Measurements from ENCODE around the gene MCM3AP.
"Not testable (repeated sequence)": the region's sequence is repeated elsewhere in the genome, so short reads cannot be mapped to it uniquely, and the experiment has no call there.

MCM3AP gene

GRCh38 chr21:46208761-46209721, 76.4 kb downstream of the MCM3AP start:
- DNase-seq (ENCODE audit: extremely low spot score, insufficient read length, low read depth) (no peak), FAIRE-seq (no peak)

DNA sequence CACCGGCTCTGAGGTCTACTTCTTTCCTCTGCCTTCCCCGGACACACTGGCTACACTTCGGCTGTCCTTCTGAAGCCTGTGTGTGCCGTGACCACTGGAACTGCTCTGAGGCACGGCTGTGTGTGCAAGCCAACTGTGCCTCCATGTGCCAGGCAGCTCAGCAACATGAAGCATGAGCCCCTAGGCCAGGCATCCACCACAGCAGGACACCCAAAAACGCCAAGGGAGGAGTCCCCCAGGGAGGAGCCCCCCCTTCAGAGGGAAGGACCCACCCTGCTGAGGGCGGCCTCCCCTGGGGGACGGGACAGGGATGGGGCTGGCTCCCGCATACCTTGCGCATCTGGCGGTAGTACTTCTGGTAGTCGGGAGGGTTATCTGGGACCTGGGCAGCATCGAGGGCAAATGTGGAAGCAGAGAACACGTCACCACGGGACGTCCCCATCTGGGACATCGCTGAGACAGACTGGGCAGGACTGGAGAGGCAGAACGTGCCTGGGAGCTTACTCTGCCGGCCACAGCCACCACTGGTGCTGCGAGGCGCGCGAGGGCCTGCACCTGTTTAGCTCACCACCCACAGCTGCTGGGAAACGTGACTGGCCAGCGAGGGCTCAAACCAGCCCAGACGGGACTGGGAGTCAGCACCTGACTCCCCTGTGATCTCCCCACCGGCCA, 77.4 kb downstream of the MCM3AP start:
- no peak for FAIRE-seq
- no peak for DNase-seq (ENCODE audit: extremely low spot score, insufficient read length, low read depth)

- no peak for FAIRE-seq
Measured at GRCh38 chr21:46207006-46207919, 78.1 kb downstream of the MCM3AP start.

DNA sequence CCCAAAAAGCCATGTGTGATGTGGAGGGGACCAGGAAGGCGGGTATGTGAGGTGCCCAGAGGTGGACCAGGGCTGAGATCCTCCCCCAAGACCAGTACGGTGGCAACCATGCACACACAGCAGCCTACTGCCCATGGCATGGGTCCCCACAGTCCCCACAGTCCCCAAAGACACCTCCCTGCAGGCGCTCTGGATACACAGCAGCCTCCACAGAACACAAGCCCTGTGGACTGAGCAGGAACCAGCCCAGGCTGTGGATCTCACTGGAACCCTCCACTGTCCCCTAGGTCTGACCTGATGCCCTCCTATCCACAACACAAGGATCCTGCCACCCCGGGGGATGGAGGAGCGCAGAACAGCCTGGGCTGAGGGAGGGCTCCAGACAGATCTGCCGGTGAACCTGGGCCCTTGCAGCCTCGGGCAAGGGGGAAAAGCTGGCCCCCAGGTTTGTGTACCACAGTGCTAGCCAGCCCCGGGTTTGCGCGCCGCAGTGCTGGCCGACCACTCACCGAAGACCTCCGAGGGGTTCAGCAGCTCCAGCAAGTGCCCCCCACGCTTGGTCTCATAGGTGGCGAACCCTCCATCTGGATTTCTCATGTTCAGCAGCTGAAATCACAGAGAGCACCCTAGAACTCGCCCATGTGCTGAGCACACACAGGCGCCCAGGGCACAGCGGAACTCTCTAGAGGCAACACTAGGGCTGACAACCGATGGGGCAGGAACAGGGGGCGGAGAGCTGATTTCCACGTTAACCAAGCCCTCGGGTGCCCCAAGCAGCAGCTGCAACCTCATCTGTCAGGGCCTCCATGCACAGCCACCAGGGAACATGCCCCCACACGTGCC, 79.0 kb downstream of the MCM3AP start:
- FAIRE-seq (no peak), DNase-seq (ENCODE audit: extremely low spot score, insufficient read length, low read depth) (no peak)

More at GRCh38 chr21:46207006-46207919, 78.1 kb downstream of the MCM3AP start:
- DNase-seq (ENCODE audit: extremely low spot score, insufficient read length, low read depth) = no peak

GRCh38 chr21:46205766-46206162, 79.6 kb downstream of the MCM3AP start:
- no peak for FAIRE-seq
- no peak for DNase-seq (ENCODE audit: extremely low spot score, insufficient read length, low read depth)

- FAIRE-seq = no peak
- DNase-seq (ENCODE audit: extremely low spot score, insufficient read length, low read depth) = no peak
Measured at GRCh38 chr21:46205166-46205565, 80.2 kb downstream of the MCM3AP start.

GRCh38 chr21:46203203-46203600, 82.2 kb downstream of the MCM3AP start:
- FAIRE-seq = no peak

GRCh38 chr21:46202592-46203202, 82.7 kb downstream of the MCM3AP start:
- DNase-seq (ENCODE audit: extremely low spot score, insufficient read length, low read depth) (no peak), FAIRE-seq (no peak)

More at GRCh38 chr21:46203203-46203600, 82.2 kb downstream of the MCM3AP start:
- no peak for DNase-seq (ENCODE audit: extremely low spot score, insufficient read length, low read depth)

DNA sequence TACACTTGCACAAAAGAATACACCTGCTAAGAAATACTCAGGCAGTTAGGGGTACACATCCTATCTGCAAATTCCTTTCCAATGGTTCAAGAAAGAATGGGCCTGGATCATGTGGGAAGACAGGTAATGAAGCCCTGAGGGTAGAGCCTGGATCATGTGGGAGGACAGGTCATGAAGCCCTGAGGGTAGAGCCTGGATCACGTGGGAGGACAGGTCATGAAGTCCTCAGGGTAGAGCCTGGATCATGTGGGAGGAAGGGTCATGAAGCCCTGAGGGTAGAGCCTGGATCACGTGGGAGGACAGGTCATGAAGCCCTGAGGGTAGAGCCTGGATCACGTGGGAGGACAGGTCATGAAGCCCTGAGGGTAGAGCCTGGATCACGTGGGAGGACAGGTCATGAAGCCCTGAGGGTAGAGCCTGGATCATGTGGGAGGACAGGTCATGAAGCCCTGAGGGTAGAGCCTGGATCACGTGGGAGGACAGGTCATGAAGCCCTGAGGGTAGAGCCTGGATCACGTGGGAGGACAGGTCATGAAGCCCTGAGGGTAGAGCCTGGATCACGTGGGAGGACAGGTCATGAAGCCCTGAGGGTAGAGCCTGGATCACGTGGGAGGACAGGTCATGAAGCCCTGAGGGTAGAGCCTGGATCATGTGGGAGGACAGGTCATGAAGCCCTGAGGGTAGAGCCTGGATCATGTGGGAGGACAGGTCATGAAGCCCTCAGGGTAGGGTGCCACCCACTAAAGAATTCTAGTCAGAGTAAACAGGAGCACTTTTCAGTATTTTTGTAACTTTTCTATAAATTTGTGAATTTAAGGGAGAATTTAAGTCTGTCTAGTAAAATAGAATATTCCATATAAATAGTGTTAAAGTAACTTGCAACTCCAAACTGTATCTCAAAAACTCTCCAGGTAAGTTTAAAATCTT, 84.3 kb downstream of the MCM3AP start:
- DNase-seq (ENCODE audit: extremely low spot score, insufficient read length, low read depth); FAIRE-seq: not testable (repeated sequence)

- FAIRE-seq (no peak), DNase-seq (ENCODE audit: extremely low spot score, insufficient read length, low read depth) (no peak)
Measured at GRCh38 chr21:46199436-46200373, 85.7 kb downstream of the MCM3AP start.

- no peak for FAIRE-seq
- DNase-seq (ENCODE audit: extremely low spot score, insufficient read length, low read depth) = no peak
Measured at GRCh38 chr21:46196733-46197132, 88.7 kb downstream of the MCM3AP start.

DNA sequence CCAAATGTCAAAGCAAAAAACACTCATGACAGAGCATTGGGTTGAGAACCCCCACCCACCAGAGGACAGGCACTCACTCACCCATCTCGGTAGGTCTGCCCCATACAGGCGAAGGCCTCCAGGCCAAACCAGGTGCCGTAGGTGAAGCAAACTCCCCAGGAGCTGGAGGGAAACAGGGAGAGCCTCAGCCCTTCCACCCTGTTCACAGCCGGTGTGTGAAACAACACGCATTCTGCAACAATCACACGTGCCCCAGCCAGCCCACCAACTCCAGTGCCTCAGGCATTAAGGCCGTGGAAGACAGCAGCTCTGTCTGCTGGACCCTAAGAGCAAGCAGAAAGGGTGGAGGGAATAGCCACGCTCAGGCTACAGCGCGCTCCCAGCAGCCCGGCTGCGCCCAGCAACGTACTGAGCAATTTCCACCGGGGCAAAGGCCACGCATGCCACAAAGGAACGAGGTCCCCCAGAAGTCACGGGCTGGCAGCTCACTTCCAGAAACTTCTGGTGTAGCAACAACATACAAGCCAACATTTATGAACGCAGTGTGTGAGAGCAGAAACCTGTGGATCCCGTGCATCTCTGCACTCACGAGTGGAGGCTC, 89.7 kb downstream of the MCM3AP start:
- DNase-seq (ENCODE audit: extremely low spot score, insufficient read length, low read depth) (no peak), FAIRE-seq (no peak)

DNA sequence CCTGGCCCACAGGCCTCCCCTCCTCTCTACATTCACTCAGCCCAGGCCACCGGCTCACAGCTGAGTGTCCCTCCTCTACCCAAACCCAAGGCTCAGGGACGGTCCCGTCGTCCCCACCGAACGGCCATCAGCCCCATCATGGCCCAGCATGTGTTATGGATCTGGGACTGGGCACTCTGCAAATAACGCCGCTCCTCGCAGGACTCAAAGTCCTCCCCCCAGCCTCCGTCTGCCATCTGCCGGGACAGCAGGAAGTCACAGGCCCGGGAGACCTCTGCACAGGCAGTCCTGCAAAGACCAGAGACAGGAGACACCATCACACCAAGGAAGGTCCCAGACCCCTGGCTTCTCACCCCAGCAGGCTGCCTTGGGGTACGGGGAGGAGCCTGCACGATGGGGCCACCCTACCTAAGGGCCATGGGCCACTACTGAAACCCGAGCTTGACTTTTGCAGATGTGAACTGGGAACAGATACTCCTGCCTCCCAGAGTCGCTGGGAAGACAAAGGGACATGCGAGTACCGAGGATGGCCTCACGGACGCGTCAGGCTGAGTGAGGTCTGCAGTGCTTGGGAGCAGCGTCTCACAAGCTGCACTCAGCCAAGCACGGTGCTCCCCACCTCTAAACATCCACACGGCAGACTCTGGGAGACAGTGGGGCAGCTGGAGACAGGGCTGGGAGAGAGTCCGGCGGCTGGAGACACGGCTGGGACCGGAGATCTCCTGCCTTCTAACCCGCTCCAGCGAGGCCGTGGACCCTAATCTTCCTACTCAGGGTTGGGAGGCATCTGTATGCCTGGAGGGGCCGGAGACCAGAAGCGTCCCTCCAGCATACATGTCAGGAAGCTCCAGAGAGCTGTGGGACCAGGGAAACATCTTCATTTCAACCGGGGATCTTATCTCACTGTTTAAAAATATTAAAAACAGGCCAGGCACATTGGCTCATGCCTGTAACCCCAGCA, 90.8 kb downstream of the MCM3AP start:
- FAIRE-seq = no peak
- DNase-seq (ENCODE audit: extremely low spot score, insufficient read length, low read depth) = no peak

DNA sequence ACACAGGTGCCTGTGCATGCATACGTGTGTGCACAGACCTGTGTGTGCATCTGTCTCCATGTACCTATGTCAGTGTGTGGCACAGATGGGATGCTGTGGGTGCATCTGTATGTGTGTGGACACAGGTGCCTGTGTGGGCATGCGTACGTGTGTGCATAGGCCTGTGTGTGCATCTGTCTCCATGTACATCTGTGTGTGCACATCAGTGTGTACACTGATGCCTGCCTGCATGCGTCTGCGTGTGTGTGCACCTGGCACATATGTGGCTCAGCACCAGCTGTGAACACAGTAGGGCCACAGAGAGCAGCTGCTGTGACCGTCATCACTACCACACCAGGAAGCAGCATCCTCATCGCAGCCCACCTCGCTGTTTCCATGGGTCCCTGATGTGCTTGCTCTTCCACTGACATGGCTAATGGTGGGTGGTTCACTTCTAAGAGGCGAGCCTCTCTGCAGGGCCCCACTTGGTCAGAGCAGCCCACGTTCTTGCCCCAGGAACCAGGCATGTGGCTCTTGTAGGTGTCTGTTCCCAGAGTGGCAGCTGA, 91.5 kb downstream of the MCM3AP start:
- no peak for FAIRE-seq
- no peak for DNase-seq (ENCODE audit: extremely low spot score, insufficient read length, low read depth)
